ENCODE data around the gene PTPRD. TPM values are rescaled to one million over a fixed set of nuclear protein-coding genes. Genes with fewer than 3 reads are reported as not detected.

PTPRD gene
- total RNA-seq, 3 donors from 2014 or later: 2.9 to 5.4 (median 3.6) TPM

- Histone ChIP-seq H3K27me3 (no peaks in the 10 kb centered on the region), H3K36me3 (no peaks in the 10 kb centered on the region), H3K9me3 (no peaks in the 10 kb centered on the region), H3K27ac (no peak overlapping the region), H3K4me1 (no peaks in the 10 kb centered on the region), H3K4me3 (no peak overlapping the region)
- no peak for TF ChIP-seq POLR2AphosphoS5 (IDR thresholded peaks at IDR 0.05)
- TF ChIP-seq POLR2A (IDR thresholded peaks at IDR 0.05): no peak
- no peak for TF ChIP-seq CTCF (IDR thresholded peaks at IDR 0.05)
- intact Hi-C loops (cut with DNase I; ENCODE audit: low total_unique reads): no loop called here
- DNase-seq (ENCODE audit: low spot score in 2 of 2): no peak
These were observed 374.7 kb downstream of the PTPRD start for GRCh38 chr9:10238087-10238486.

GRCh38 chr9:10237584-10237983, 375.2 kb downstream of the PTPRD start:
- Histone ChIP-seq H3K9me3 (no peaks in the 10 kb centered on the region), H3K27ac (no peak overlapping the region), H3K4me1 (no peaks in the 10 kb centered on the region), H3K27me3 (no peaks in the 10 kb centered on the region), H3K36me3 (no peaks in the 10 kb centered on the region), H3K4me3 (no peak overlapping the region)
- DNase-seq (ENCODE audit: low spot score in 2 of 2): no peak
- intact Hi-C loops (cut with DNase I; ENCODE audit: low total_unique reads): no loop called here
- TF ChIP-seq POLR2A (IDR thresholded peaks at IDR 0.05) (no peak), POLR2AphosphoS5 (IDR thresholded peaks at IDR 0.05) (no peak), CTCF (IDR thresholded peaks at IDR 0.05) (no peak)

- DNase-seq (ENCODE audit: low spot score in 2 of 2): no peak
- TF ChIP-seq POLR2A (IDR thresholded peaks at IDR 0.05) (no peak), CTCF (IDR thresholded peaks at IDR 0.05) (no peak), POLR2AphosphoS5 (IDR thresholded peaks at IDR 0.05) (no peak)
- intact Hi-C loops (cut with DNase I; ENCODE audit: low total_unique reads): no loop called here
These were observed 376.6 kb downstream of the PTPRD start for GRCh38 chr9:10236161-10236560.

GRCh38 chr9:10235376-10235775, 377.4 kb downstream of the PTPRD start:
- no peak for DNase-seq (ENCODE audit: low spot score in 2 of 2)
- H3K4me3 ChIP-seq: no peak overlapping the region
- no peaks in the 10 kb centered on the region for H3K4me1 ChIP-seq
- intact Hi-C loops (cut with DNase I; ENCODE audit: low total_unique reads): no loop called here
- no peaks in the 10 kb centered on the region for H3K36me3 ChIP-seq
- H3K9me3 ChIP-seq: no peaks in the 10 kb centered on the region
- no peak overlapping the region for H3K27ac ChIP-seq
- no peaks in the 10 kb centered on the region for H3K27me3 ChIP-seq
- TF ChIP-seq CTCF (IDR thresholded peaks at IDR 0.05) (no peak), POLR2A (IDR thresholded peaks at IDR 0.05) (no peak), POLR2AphosphoS5 (IDR thresholded peaks at IDR 0.05) (no peak)

More at GRCh38 chr9:10236161-10236560, 376.6 kb downstream of the PTPRD start:
- no peaks in the 10 kb centered on the region for H3K9me3 ChIP-seq
- H3K36me3 ChIP-seq: no peaks in the 10 kb centered on the region
- no peaks in the 10 kb centered on the region for H3K4me1 ChIP-seq
- H3K4me3 ChIP-seq: no peak overlapping the region
- H3K27me3 ChIP-seq: no peaks in the 10 kb centered on the region
- H3K27ac ChIP-seq: no peak overlapping the region

- no peak for DNase-seq (ENCODE audit: low spot score in 2 of 2)
- intact Hi-C loops (cut with DNase I; ENCODE audit: low total_unique reads): no loop called here
- H3K4me3 ChIP-seq: no peak overlapping the region
- H3K9me3 ChIP-seq: no peaks in the 10 kb centered on the region
- H3K27me3 ChIP-seq: no peaks in the 10 kb centered on the region
- H3K36me3 ChIP-seq: no peaks in the 10 kb centered on the region
- H3K4me1 ChIP-seq: no peaks in the 10 kb centered on the region
- TF ChIP-seq POLR2A (IDR thresholded peaks at IDR 0.05) (no peak), POLR2AphosphoS5 (IDR thresholded peaks at IDR 0.05) (no peak), CTCF (IDR thresholded peaks at IDR 0.05) (no peak)
- no peak overlapping the region for H3K27ac ChIP-seq
These were observed 380.4 kb downstream of the PTPRD start for GRCh38 chr9:10232352-10232930.
